Endothelial cell of umbilical vein (primary cell): ENCODE data around the gene CHCHD3.

Experiments used
- CTCF ChIP-seq, 2 donors: IDR thresholded peaks; 1 replicate in 1 of 2; 2 replicates in 1 of 2; pipeline ENCODE4 v1.5.1; 2011; ENCODE audit warnings: low read length in 2 of 2, mild to moderate bottlenecking in 2 of 2, moderate library complexity in 2 of 2, control low read depth in 1 of 2, inconsistent platforms in 1 of 2, low read depth in 1 of 2; ENCODE audit not compliant: insufficient read depth in 1 of 2; ENCODE audit errors: extremely low read depth in 1 of 2
- POLR2AphosphoS5 ChIP-seq: IDR thresholded peaks from 2 replicates; pipeline ENCODE4 v1.6.1; 2012; ENCODE audit warnings: low read depth, mild to moderate bottlenecking, control low read depth, low read length, moderate library complexity; ENCODE audit not compliant: insufficient read depth

DNA sequence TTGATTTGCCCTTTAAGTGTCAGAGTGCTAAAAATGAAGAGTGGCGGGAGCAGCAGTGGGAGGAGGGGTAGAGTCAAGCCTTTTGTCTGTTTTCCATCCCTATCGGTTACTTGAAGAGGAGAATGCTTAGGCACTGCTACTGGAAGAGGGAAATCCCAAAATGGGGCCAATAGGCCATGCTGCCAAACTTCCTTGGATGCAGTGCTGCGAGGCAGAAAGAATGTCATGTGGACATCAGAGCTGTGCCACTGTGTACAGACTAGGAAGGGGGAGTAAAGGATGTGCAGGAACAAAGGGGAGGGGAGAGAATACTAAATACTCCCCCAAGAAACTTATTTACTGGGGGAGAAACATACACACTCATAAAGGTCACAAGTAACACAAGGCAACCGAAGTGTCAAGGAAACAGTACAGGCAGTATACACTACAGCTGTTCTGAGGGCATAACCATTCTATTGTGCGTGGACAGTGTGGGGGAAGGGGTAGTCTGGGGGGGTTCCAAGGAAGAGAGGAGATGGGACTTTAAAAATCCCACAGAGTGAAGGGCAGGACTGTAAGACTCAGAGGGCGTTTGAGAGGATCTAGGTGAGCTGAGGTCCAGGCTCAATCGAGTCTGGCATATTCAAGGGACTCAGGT lies 276.9 kb downstream of the CHCHD3 start:
- TF ChIP-seq CTCF (IDR thresholded peaks at IDR 0.05; ENCODE audit: extremely low read depth in 1 of 2, insufficient read depth in 1 of 2, low read depth in 1 of 2, low read length in 2 of 2) (no peak), POLR2AphosphoS5 (no peak)
